Astrocyte (in vitro differentiated cells and primary cell): ENCODE results near the gene TMEM272. TPM values are rescaled to one million over a fixed set of nuclear protein-coding genes. Genes with fewer than 3 reads are reported as not detected.
A peak's percentile ranks its signal among the peaks of the same experiment; 100 is the strongest.

Experiments
- DNase-seq: peaks from one replicate; pipeline ENCODE4 v3.0.0-alpha.2; 2010; ENCODE audit warnings: low read depth
- FAIRE-seq: peaks from 2 replicates; lab custom pipeline; 2011; peaks lifted over from hg19 to GRCh38; lab: Jason Lieb, UNC
- H2AFZ ChIP-seq: 2 replicates; pipeline ENCODE4 v1.6.0; 2012; ENCODE audit warnings: low read depth, low read length, inconsistent platforms
- H3K27ac ChIP-seq: 2 replicates; pipeline ENCODE4 v1.5.1; 2011; ENCODE audit warnings: low read depth, low read length, inconsistent platforms
- H3K27me3 ChIP-seq: 2 replicates; pipeline ENCODE4 v1.6.0; 2011; ENCODE audit warnings: low read length, inconsistent platforms; ENCODE audit not compliant: insufficient read depth
- H3K36me3 ChIP-seq: 2 replicates; pipeline ENCODE4 v1.5.1; 2011; ENCODE audit warnings: low read length, inconsistent platforms; ENCODE audit not compliant: insufficient read depth
- H3K4me1 ChIP-seq: 2 replicates; pipeline ENCODE4 v1.5.1; 2011; ENCODE audit warnings: low read length, inconsistent platforms; ENCODE audit not compliant: insufficient read depth
- H3K4me2 ChIP-seq: 2 replicates; pipeline ENCODE4 v1.6.0; 2012; ENCODE audit warnings: low read length, inconsistent platforms
- H3K4me3 ChIP-seq: 2 replicates; pipeline ENCODE4 v1.5.1; 2011; ENCODE audit warnings: low read depth, mild to moderate bottlenecking, low read length, inconsistent platforms; ENCODE audit not compliant: insufficient read depth
- H3K79me2 ChIP-seq: 2 replicates; pipeline ENCODE4 v1.6.0; 2012; ENCODE audit warnings: mild to moderate bottlenecking, low read length, inconsistent platforms; ENCODE audit not compliant: insufficient read depth
- H3K9ac ChIP-seq: 2 replicates; pipeline ENCODE4 v1.6.0; 2012; ENCODE audit warnings: mild to moderate bottlenecking, low read length, inconsistent platforms
- H3K9me3 ChIP-seq: 2 replicates; pipeline ENCODE4 v1.5.1; 2012; ENCODE audit warnings: low read depth, mild to moderate bottlenecking, low read length, inconsistent platforms; ENCODE audit not compliant: insufficient read depth
- H4K20me1 ChIP-seq: 2 replicates; pipeline ENCODE4 v1.6.0; 2012; ENCODE audit warnings: low read length, inconsistent platforms; ENCODE audit not compliant: insufficient read depth
- H3K27ac Mint-ChIP-seq: one replicate; pipeline ENCODE4 v1.8.0; 2021; ENCODE audit warnings: mild to moderate bottlenecking, mixed read lengths; ENCODE audit not compliant: unreplicated experiment
- H3K27me3 Mint-ChIP-seq: one replicate; pipeline ENCODE4 v1.8.0; 2021; ENCODE audit warnings: low read depth, mixed read lengths; ENCODE audit not compliant: unreplicated experiment
- H3K36me3 Mint-ChIP-seq: one replicate; pipeline ENCODE4 v1.8.0; 2021; ENCODE audit warnings: low read depth, mixed read lengths; ENCODE audit not compliant: unreplicated experiment
- H3K4me1 Mint-ChIP-seq: one replicate; pipeline ENCODE4 v1.8.0; 2021; ENCODE audit warnings: low read depth, mixed read lengths; ENCODE audit not compliant: unreplicated experiment
- H3K4me3 Mint-ChIP-seq: one replicate; pipeline ENCODE4 v1.8.0; 2021; ENCODE audit warnings: mild to moderate bottlenecking, moderate library complexity, mixed read lengths; ENCODE audit not compliant: unreplicated experiment
- H3K9me3 Mint-ChIP-seq: one replicate; pipeline ENCODE4 v1.8.0; 2021; ENCODE audit warnings: mild to moderate bottlenecking, mixed read lengths; ENCODE audit not compliant: unreplicated experiment
- CTCF ChIP-seq: IDR thresholded peaks from 2 replicates; pipeline ENCODE4 v1.5.1; 2011; ENCODE audit warnings: low read depth, mild to moderate bottlenecking, inconsistent platforms, low read length, moderate library complexity; ENCODE audit not compliant: insufficient read depth
- EZH2 ChIP-seq: IDR thresholded peaks from 2 replicates; pipeline ENCODE4 v1.6.1; 2012; ENCODE audit warnings: mild to moderate bottlenecking, low read length, inconsistent platforms; ENCODE audit not compliant: insufficient read depth
- total RNA-seq: library from RNA; stranded (reverse); gene quantifications from 2 replicates; pipeline ENCODE4 v1.2.1, GENCODE V29; 2021

The TMEM272 gene
- total RNA-seq, 1 donor from 2014 or later: 0.05 TPM

GRCh38 chr13:51767100-51767499, 77.9 kb downstream of the TMEM272 start:
- DNase-seq: no peak
- peaks cover 12% of the 10 kb centered on the region for H3K4me1 ChIP-seq
- H3K27me3 Mint-ChIP-seq: no peaks in the 10 kb centered on the region
- no peaks in the 10 kb centered on the region for H3K79me2 ChIP-seq
- no peaks in the 10 kb centered on the region for H3K27me3 ChIP-seq
- TF ChIP-seq CTCF (no peak), EZH2 (no peak)
- H3K9me3 Mint-ChIP-seq: no peaks in the 10 kb centered on the region
- H3K4me1 Mint-ChIP-seq: peaks cover 19% of the 10 kb centered on the region
- H3K4me2 ChIP-seq: no peak overlapping the region
- H3K9me3 ChIP-seq: no peaks in the 10 kb centered on the region
- H3K36me3 Mint-ChIP-seq: peaks cover 20% of the 10 kb centered on the region
- no peak overlapping the region for H2AFZ ChIP-seq
- no peak overlapping the region for H3K4me3 Mint-ChIP-seq
- H3K9ac ChIP-seq: no peak overlapping the region
- FAIRE-seq: no peak
- H3K4me3 ChIP-seq: no peak overlapping the region
- no peaks in the 10 kb centered on the region for H4K20me1 ChIP-seq
- H3K27ac ChIP-seq: no peak overlapping the region
- H3K27ac Mint-ChIP-seq: no peak overlapping the region
- H3K36me3 ChIP-seq: peaks cover 5% of the 10 kb centered on the region

GRCh38 chr13:51765142-51765515, 79.8 kb downstream of the TMEM272 start:
- Histone ChIP-seq H3K27ac (peak overlapping the region; percentile 30), H3K4me2 (peak overlapping the region; percentile 47), H3K4me1 (peaks cover 19% of the 10 kb centered on the region), H3K36me3 (peaks cover 6% of the 10 kb centered on the region), H3K9me3 (no peaks in the 10 kb centered on the region), H3K9ac (no peak overlapping the region), H4K20me1 (no peaks in the 10 kb centered on the region), H3K79me2 (no peaks in the 10 kb centered on the region), H2AFZ (no peak overlapping the region), H3K4me3 (no peak overlapping the region), H3K27me3 (no peaks in the 10 kb centered on the region)
- no peaks in the 10 kb centered on the region for H3K27me3 Mint-ChIP-seq
- no peak for TF ChIP-seq CTCF
- no peak for TF ChIP-seq EZH2
- H3K4me1 Mint-ChIP-seq: peaks cover 19% of the 10 kb centered on the region
- no peak overlapping the region for H3K4me3 Mint-ChIP-seq
- FAIRE-seq (no peak), DNase-seq (no peak)
- no peaks in the 10 kb centered on the region for H3K9me3 Mint-ChIP-seq
- H3K27ac Mint-ChIP-seq: peak overlapping the region; percentile 47
- H3K36me3 Mint-ChIP-seq: peaks cover 23% of the 10 kb centered on the region
